ENCODE measurements around the gene MED26. TPM values are rescaled to one million over a fixed set of nuclear protein-coding genes. Genes with fewer than 3 reads are reported as not detected.
"Not testable (repeated sequence)": the region's sequence is repeated elsewhere in the genome, so short reads cannot be mapped to it uniquely, and the experiment has no call there.

The MED26 gene
- total RNA-seq, 4 donors from 2014 or later = 4.4 to 12.9 (median 8.4) TPM

DNA sequence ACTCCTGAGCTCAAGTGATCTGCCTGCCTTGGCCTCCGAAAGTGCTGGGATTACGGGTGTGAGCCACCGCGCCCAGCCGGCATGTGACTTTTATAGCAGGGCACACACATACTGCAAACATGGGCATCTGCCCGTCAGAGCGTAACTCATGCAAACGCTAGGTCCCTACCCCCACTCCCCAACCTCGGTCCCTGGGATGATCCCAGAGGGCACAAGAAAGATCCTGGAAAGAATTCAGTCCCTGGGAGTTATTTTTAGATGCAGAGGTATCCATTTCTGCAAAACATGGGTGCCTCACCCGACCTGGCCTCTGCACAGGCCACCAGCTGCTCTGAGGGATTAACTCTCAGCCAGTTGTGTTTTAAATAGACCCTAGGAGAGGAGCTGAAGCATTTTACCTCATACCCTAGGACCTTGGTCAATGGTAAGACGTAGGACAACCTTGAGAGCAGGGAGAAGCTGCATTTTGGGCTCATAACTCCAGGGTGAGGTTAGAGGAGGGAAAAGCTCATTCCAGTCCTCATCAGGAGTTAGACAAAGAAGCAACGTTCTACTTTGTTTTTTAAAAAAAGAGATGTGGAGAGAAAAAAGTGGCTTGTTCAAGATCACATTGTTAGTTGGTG is 43.8 kb upstream of the MED26 start:
- H3K4me1 ChIP-seq = no peaks in the 10 kb centered on the region
- H3K4me3 ChIP-seq (replicated peaks in 1 of 3) = no peak overlapping the region
- no peaks in the 10 kb centered on the region for H3K36me3 ChIP-seq
- H3K27me3 ChIP-seq = no peaks in the 10 kb centered on the region
- H3K9me3 ChIP-seq = no peaks in the 10 kb centered on the region
- no peak for DNase-seq
- WGBS, 2 donors = 83 to 88% methylated on average over 12 of the region's 12 CpGs
- intact Hi-C loops (cut with DNase I) = no loop called here
- H3K27ac ChIP-seq = no peak overlapping the region
- TF ChIP-seq, protein P1, sequence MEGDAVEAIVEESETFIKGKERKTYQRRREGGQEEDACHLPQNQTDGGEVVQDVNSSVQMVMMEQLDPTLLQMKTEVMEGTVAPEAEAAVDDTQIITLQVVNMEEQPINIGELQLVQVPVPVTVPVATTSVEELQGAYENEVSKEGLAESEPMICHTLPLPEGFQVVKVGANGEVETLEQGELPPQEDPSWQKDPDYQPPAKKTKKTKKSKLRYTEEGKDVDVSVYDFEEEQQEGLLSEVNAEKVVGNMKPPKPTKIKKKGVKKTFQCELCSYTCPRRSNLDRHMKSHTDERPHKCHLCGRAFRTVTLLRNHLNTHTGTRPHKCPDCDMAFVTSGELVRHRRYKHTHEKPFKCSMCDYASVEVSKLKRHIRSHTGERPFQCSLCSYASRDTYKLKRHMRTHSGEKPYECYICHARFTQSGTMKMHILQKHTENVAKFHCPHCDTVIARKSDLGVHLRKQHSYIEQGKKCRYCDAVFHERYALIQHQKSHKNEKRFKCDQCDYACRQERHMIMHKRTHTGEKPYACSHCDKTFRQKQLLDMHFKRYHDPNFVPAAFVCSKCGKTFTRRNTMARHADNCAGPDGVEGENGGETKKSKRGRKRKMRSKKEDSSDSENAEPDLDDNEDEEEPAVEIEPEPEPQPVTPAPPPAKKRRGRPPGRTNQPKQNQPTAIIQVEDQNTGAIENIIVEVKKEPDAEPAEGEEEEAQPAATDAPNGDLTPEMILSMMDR (IDR thresholded peaks at IDR 0.05) = no peak
- no peak for TF ChIP-seq POLR2A (IDR thresholded peaks at IDR 0.05)

GRCh38 chr19:16670291-16670690 is 42.3 kb upstream of the MED26 start:
- Histone ChIP-seq H3K9me3 (no peaks in the 10 kb centered on the region), H3K27me3 (no peaks in the 10 kb centered on the region), H3K36me3 (no peaks in the 10 kb centered on the region), H3K4me3 (replicated peaks in 1 of 3) (no peak overlapping the region), H3K4me1 (no peaks in the 10 kb centered on the region), H3K27ac (no peak overlapping the region)
- WGBS, 2 donors = 96 to 97% methylated on average over 13 of the region's 13 CpGs
- no peak for TF ChIP-seq POLR2A (IDR thresholded peaks at IDR 0.05)
- TF ChIP-seq, protein P1 (IDR thresholded peaks at IDR 0.05) = no peak
- DNase-seq = no peak
- intact Hi-C loops (cut with DNase I) = no loop called here

GRCh38 chr19:16668702-16669101 is 40.7 kb upstream of the MED26 start:
- intact Hi-C loops (cut with DNase I); H3K4me3 ChIP-seq (replicated peaks in 1 of 3); H3K9me3 ChIP-seq; H3K36me3 ChIP-seq; H3K27ac ChIP-seq; H3K27me3 ChIP-seq; DNase-seq; H3K4me1 ChIP-seq: not testable (repeated sequence)
- 97 to 98% methylated on average over 4 of the region's 4 CpGs for WGBS, 2 donors

- TF ChIP-seq, protein P1 (IDR thresholded peaks at IDR 0.05) = no peak
- intact Hi-C loops (cut with DNase I) = no loop called here
- H3K4me3 ChIP-seq (replicated peaks in 1 of 3) = no peak overlapping the region
- H3K4me1 ChIP-seq = no peaks in the 10 kb centered on the region
- no peaks in the 10 kb centered on the region for H3K36me3 ChIP-seq
- no peaks in the 10 kb centered on the region for H3K9me3 ChIP-seq
- no peaks in the 10 kb centered on the region for H3K27me3 ChIP-seq
- no peak for DNase-seq
- no peak overlapping the region for H3K27ac ChIP-seq
- WGBS, 2 donors = 89 to 93% methylated on average over 5 of the region's 5 CpGs
These were observed 40.2 kb upstream of the MED26 start for GRCh38 chr19:16668176-16668575.

DNA sequence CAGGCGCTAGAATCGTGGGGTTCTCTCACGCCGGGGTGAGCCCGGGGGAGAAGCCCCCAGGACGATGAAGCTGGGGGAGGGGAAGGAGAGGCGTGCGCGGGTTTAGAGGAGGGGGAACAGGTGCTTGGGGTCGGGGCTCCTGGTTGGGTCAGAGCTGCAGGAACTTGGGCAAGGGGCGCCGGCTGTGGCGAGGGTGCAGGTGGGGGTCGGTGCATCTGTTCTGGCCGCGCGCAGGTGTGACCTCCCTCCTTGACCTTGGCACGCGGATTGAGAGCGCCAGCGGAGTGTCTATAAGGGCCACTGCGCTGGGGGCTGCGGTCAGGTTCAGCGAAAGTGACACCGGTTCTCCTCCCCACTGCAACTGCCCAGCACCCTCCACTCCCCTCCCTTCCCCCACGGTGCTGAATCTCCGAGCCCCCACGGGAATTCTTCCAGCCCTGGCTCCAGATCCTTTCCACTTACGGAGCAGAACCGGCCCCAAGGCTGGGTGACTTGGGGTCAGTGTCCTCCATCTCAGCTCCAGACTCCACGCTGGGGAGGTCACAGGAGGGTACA is 33.6 kb upstream of the MED26 start:
- Histone ChIP-seq H3K4me3 (replicated peaks in 1 of 3) (peak overlapping the region; percentile 63 to 81 (median 78)), H3K9me3 (no peaks in the 10 kb centered on the region), H3K36me3 (peaks cover 0 to 11% of the 10 kb centered on the region in 2 donors), H3K27me3 (no peaks in the 10 kb centered on the region), H3K27ac (peak overlapping the region in 2 of 3 donors; percentile 3 to 14), H3K4me1 (peaks cover 15 to 23% of the 10 kb centered on the region in 2 donors)
- intact Hi-C loops (cut with DNase I) = no loop called here
- no peak for TF ChIP-seq POLR2A (IDR thresholded peaks at IDR 0.05)
- peak; percentile 34 to 43 for DNase-seq
- WGBS, 2 donors = 3 to 7% methylated on average over 12 to 28 of the region's 31 CpGs

DNA sequence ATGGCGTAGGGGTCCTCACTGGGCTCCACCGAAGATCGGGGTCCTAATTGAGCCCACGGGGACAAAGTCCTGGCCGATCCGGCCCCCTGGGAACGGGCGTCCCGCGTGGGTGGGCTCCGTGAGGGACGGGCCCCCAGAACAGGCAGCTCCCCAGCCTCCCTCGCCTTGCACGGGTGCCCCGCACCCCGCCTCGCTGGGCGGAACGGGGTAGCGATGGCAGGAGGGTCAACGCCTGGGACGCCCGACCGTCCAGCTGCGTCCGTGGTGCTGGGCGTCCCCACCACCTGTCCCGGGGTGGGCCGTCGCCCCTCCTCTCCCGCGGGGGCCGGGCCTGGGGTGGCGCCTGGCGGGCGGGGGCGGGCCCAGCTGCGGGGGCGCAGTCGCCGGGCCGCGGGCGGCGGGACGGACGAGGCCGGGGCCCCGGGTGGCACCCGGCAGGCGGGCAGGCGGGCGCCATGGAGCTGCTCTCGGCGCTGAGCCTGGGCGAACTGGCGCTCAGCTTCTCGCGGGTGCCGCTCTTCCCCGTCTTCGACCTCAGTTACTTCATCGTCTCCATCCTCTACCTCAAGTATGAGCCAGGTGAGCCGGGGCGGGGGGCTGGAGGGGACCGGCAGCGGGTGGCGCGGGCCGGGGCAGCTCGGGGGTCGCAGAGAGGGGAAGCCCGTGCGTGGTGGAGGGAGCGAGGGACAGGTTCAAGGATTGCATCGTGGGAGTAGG is 32.9 kb upstream of the MED26 start, which contains the start of gene TMEM38A:
TMEM38A (plus strand) TSS at position 377 of the 717 bp plus-strand sequence; CDS start at position 456, 79 bp downstream.
- no peaks in the 10 kb centered on the region for H3K9me3 ChIP-seq
- H3K27me3 ChIP-seq = no peaks in the 10 kb centered on the region
- intact Hi-C loops (cut with DNase I) = no loop called here
- H3K4me1 ChIP-seq = peaks cover 15 to 23% of the 10 kb centered on the region in 2 donors
- peak; percentile 59 to 61 for DNase-seq
- peak within 1 kb of the TSS; percentile 68 to 92 (median 79) for H3K27ac ChIP-seq
- peaks cover 0 to 15% of the 10 kb centered on the region in 2 donors for H3K36me3 ChIP-seq
- TF ChIP-seq, protein P1 (IDR thresholded peaks at IDR 0.05) = no peak
- peak in 1 of 2 donors; percentile 45 for TF ChIP-seq POLR2A (IDR thresholded peaks at IDR 0.05)
- H3K4me3 ChIP-seq (replicated peaks in 1 of 3) = peak within 1 kb of the TSS; percentile 63 to 81 (median 78)
- WGBS, 2 donors = 1 to 2% methylated on average over 12 to 17 of the region's 76 CpGs
